Neuronal stem cell (in vitro differentiated cells): ENCODE data around the gene SCEL.

ENCODE experiments used
- DNase-seq: peaks from one replicate; pipeline ENCODE4 v3.0.0-alpha.2; 2013; ENCODE audit warnings: low spot score
- H2AFZ ChIP-seq: one replicate; pipeline ENCODE4 v1.6.1; 2013; ENCODE audit warnings: mild to moderate bottlenecking, low read length, inconsistent platforms
- H2AK5ac ChIP-seq: 2 replicates; pipeline ENCODE4 v1.6.1; 2013; ENCODE audit warnings: low read depth, mild to moderate bottlenecking, inconsistent platforms, low read length, moderate library complexity, mixed read lengths
- H2BK120ac ChIP-seq: 2 replicates; pipeline ENCODE4 v1.6.1; 2013; ENCODE audit warnings: low read depth, mild to moderate bottlenecking, inconsistent platforms, low read length, moderate library complexity, mixed read lengths
- H2BK12ac ChIP-seq: one replicate; pipeline ENCODE4 v1.6.1; 2013; ENCODE audit warnings: low read length, inconsistent platforms
- H2BK15ac ChIP-seq: 2 replicates; pipeline ENCODE4 v1.6.1; 2013; ENCODE audit warnings: mild to moderate bottlenecking, low read length, inconsistent platforms, mixed read lengths
- H2BK5ac ChIP-seq: one replicate; pipeline ENCODE4 v1.6.1; 2013; ENCODE audit warnings: inconsistent platforms, mild to moderate bottlenecking, low read length, moderate library complexity
- H3K14ac ChIP-seq: one replicate; pipeline ENCODE4 v1.6.1; 2013; ENCODE audit warnings: low read length, inconsistent platforms
- H3K18ac ChIP-seq: 2 replicates; pipeline ENCODE4 v1.6.1; 2013; ENCODE audit warnings: low read length, inconsistent platforms
- H3K23ac ChIP-seq: 2 replicates; pipeline ENCODE4 v1.6.1; 2013; ENCODE audit warnings: low read depth, mild to moderate bottlenecking, mixed read lengths, low read length, inconsistent platforms; ENCODE audit not compliant: poor library complexity
- H3K27ac ChIP-seq: replicated peaks from 3 replicates; pipeline ENCODE4 v1.5.1; 2013; ENCODE audit warnings: low read length, inconsistent platforms
- H3K27me3 ChIP-seq, 3 experiments: 2 replicates each; pipeline ENCODE4 v1.6.1; 2013; ENCODE audit warnings: low read length in 3 of 3, mild to moderate bottlenecking in 2 of 3, inconsistent platforms in 1 of 3, low read depth in 1 of 3, mixed read lengths in 1 of 3, moderate library complexity in 1 of 3; ENCODE audit not compliant: control insufficient read depth in 3 of 3, insufficient read depth in 3 of 3
- H3K36me3 ChIP-seq, 2 donors: replicated peaks in 1 of 2; 2 replicates each; pipeline ENCODE4 v1.6.1; 2013; ENCODE audit warnings: low read length in 2 of 2; ENCODE audit not compliant: control insufficient read depth in 2 of 2, insufficient read depth in 2 of 2
- H3K4ac ChIP-seq: 2 replicates; pipeline ENCODE4 v1.6.1; 2013; ENCODE audit warnings: inconsistent platforms, mild to moderate bottlenecking, low read length, moderate library complexity
- H3K4me1 ChIP-seq, 2 donors: 1 replicate in 1 of 2; 2 replicates in 1 of 2; pipeline ENCODE4 v1.6.1; 2013; ENCODE audit warnings: low read length in 2 of 2, low read depth in 1 of 2; ENCODE audit not compliant: control insufficient read depth in 2 of 2, insufficient read depth in 1 of 2
- H3K4me2 ChIP-seq: one replicate; pipeline ENCODE4 v1.6.1; 2013; ENCODE audit warnings: mild to moderate bottlenecking, low read length, inconsistent platforms; ENCODE audit not compliant: insufficient read depth, poor library complexity, severe bottlenecking
- H3K4me3 ChIP-seq, 2 donors: 2 replicates each; pipeline ENCODE4 v1.5.1; 2013; ENCODE audit warnings: low read length in 2 of 2, mild to moderate bottlenecking in 2 of 2, inconsistent platforms in 1 of 2, moderate library complexity in 1 of 2
- H3K79me1 ChIP-seq: one replicate; pipeline ENCODE4 v1.6.1; 2013; ENCODE audit warnings: low read depth, mild to moderate bottlenecking, inconsistent platforms, low read length, moderate library complexity
- H3K9ac ChIP-seq: one replicate; pipeline ENCODE4 v1.6.1; 2013; ENCODE audit warnings: mild to moderate bottlenecking, low read depth, low read length, inconsistent platforms; ENCODE audit not compliant: poor library complexity
- H3K9me3 ChIP-seq, 2 donors: replicated peaks in 1 of 2; 2 replicates each; pipeline versions ENCODE3 to v1.6.1; 2013; ENCODE audit warnings: low read length in 2 of 2, mild to moderate bottlenecking in 2 of 2, inconsistent platforms in 1 of 2, low read depth in 1 of 2, mixed read lengths in 1 of 2, moderate library complexity in 1 of 2; ENCODE audit not compliant: control insufficient read depth in 2 of 2, insufficient read depth in 1 of 2
- H4K8ac ChIP-seq: one replicate; pipeline ENCODE4 v1.6.1; 2013; ENCODE audit warnings: low read depth, mild to moderate bottlenecking, inconsistent platforms, low read length, moderate library complexity
- H4K91ac ChIP-seq: one replicate; pipeline ENCODE4 v1.6.1; 2013; ENCODE audit warnings: low read length, low read depth, mild to moderate bottlenecking, inconsistent platforms; ENCODE audit not compliant: poor library complexity
- WGBS, 2 donors: extraction: QIAGEN DNeasy Blood & Tissue Kit; methylation state at CpG; one replicate each; pipeline ENCODE4 v1.1.7; 2013; ENCODE audit warnings: missing lambda C conversion rate in 2 of 2, mixed read lengths in 1 of 2; ENCODE audit not compliant: insufficient read length in 2 of 2, insufficient replicate concordance in 1 of 2; ENCODE audit errors: extremely low coverage in 2 of 2; 5-methylcytosine and 5-hydroxymethylcytosine counted together

Gene SCEL

DNA sequence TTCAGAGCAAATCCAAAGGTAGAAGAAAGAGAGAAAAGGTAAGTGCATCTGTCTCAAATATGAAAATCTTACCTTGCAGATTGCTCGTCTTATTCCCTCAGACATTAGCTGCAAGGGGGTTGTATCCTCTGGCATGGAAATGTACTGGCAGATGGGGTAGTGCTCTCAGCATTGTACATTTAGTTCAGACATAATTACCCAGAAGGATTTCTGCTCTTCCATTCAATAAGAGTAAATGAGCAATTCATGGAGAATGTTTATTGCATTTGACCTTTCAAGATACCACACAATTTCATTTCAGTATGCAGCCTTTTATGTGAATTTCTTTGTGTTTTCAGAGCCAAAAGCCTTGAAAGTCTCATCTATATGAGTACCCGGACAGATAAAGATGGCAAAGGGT lies 63.8 kb downstream of the SCEL start:
- H3K9me3 ChIP-seq, result no peaks in the 10 kb centered on the region
- H3K4me1 ChIP-seq, result no peaks in the 10 kb centered on the region
- H3K9ac ChIP-seq, result no peak overlapping the region
- H2BK5ac ChIP-seq, result no peak overlapping the region
- H2BK15ac ChIP-seq, result no peak overlapping the region
- H3K4me3 ChIP-seq, result no peak overlapping the region
- DNase-seq, result no peak
- H2BK12ac ChIP-seq, result no peak overlapping the region
- H3K27me3 ChIP-seq, result no peaks in the 10 kb centered on the region
- H3K14ac ChIP-seq, result no peak overlapping the region
- no peak overlapping the region for H3K23ac ChIP-seq
- H3K4me2 ChIP-seq, result no peak overlapping the region
- no peak overlapping the region for H3K4ac ChIP-seq
- no CpG with 5 or more reads among the region's 2 CpGs for WGBS, 2 donors
- no peak overlapping the region for H4K91ac ChIP-seq
- no peak overlapping the region for H3K18ac ChIP-seq
- no peak overlapping the region for H4K8ac ChIP-seq
- no peak overlapping the region for H2AK5ac ChIP-seq
- no peaks in the 10 kb centered on the region for H3K79me1 ChIP-seq
- H2BK120ac ChIP-seq, result no peak overlapping the region
- H3K36me3 ChIP-seq, result no peaks in the 10 kb centered on the region
- no peak overlapping the region for H3K27ac ChIP-seq
- H2AFZ ChIP-seq, result no peak overlapping the region

DNA sequence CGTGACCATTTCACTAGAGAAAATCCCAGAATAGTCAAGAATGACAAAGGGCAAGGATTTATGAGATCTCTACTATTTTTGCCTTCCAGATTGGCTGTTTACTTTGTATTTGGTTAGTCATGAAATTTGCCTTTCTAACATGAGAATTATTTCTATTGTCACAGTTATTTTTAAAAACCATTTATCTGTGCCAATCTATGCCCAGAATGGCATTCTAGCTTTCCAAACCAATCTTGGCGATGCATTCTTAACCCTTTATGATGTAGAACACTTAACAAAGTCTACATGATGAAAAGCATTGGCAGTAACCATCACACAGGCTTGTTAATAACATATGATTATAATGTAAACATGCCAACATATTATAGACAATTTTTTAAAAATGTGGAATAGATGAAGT lies 65.2 kb downstream of the SCEL start:
- H4K8ac ChIP-seq, result no peak overlapping the region
- no peaks in the 10 kb centered on the region for H3K79me1 ChIP-seq
- WGBS, 2 donors, result no CpG with 5 or more reads among the region's 2 CpGs
- no peak overlapping the region for H3K18ac ChIP-seq
- H2BK12ac ChIP-seq, result no peak overlapping the region
- H3K23ac ChIP-seq, result no peak overlapping the region
- no peak for DNase-seq
- H3K27me3 ChIP-seq, result no peaks in the 10 kb centered on the region
- H3K4me1 ChIP-seq, result no peaks in the 10 kb centered on the region
- H3K4me3 ChIP-seq, result no peak overlapping the region
- no peak overlapping the region for H2BK15ac ChIP-seq
- H3K9ac ChIP-seq, result no peak overlapping the region
- H2BK5ac ChIP-seq, result no peak overlapping the region
- H3K36me3 ChIP-seq, result no peaks in the 10 kb centered on the region
- H2BK120ac ChIP-seq, result no peak overlapping the region
- no peak overlapping the region for H3K27ac ChIP-seq
- H3K9me3 ChIP-seq, result no peaks in the 10 kb centered on the region
- H2AFZ ChIP-seq, result no peak overlapping the region
- H3K14ac ChIP-seq, result no peak overlapping the region
- H3K4me2 ChIP-seq, result no peak overlapping the region
- H4K91ac ChIP-seq, result no peak overlapping the region
- H2AK5ac ChIP-seq, result no peak overlapping the region
- no peak overlapping the region for H3K4ac ChIP-seq

DNA sequence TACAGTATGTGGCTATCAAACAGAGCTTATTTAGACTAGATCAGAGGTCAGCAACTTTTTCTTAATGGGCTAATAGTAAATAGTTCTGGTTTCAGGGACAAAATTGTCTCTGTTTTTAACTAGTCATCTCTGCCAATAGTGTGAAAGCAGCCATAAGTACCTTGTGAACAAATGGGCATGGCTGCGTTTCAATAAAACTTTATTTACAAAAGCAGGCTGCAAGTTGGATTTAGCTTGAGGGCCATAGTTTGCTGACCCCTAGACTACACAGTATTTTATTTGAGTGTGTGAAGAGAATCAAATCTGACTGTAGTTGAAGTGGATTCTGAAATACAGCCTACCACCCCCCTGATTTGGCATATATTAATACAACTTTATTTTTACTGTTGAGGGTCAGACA lies 75.6 kb downstream of the SCEL start:
- Histone ChIP-seq H2AFZ (no peak overlapping the region), H3K4me3 (no peak overlapping the region), H3K27ac (no peak overlapping the region), H2BK120ac (no peak overlapping the region), H2BK12ac (no peak overlapping the region), H3K4me1 (no peaks in the 10 kb centered on the region), H4K8ac (no peak overlapping the region), H3K9ac (no peak overlapping the region), H3K79me1 (no peaks in the 10 kb centered on the region), H2AK5ac (no peak overlapping the region), H3K27me3 (no peaks in the 10 kb centered on the region), H2BK5ac (no peak overlapping the region), H2BK15ac (no peak overlapping the region), H3K4ac (no peak overlapping the region), H3K14ac (no peak overlapping the region), H4K91ac (no peak overlapping the region), H3K9me3 (no peaks in the 10 kb centered on the region), H3K18ac (no peak overlapping the region), H3K36me3 (no peaks in the 10 kb centered on the region), H3K23ac (no peak overlapping the region), H3K4me2 (no peak overlapping the region)
- no peak for DNase-seq
- WGBS, 2 donors, result no CpG with 5 or more reads among the region's 1 CpG

DNA sequence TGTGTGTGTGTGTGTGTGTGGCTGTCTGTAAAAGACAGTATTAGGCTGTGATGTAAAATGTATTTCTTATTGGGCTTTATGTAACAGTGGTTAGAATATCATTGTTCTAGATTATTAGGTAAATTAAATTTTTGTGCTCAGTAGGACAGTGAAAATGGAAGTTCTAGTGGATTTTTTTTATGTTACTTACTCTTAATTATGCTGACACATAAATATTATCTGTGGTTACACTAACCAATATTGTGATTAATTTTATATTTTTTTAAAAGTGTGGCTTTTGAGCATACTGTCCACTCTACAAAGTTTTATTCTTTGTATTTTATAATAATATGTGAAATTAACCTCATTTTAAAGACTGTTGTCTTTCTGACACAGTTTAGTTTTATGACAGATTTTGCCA lies 80.5 kb downstream of the SCEL start:
- Histone ChIP-seq H3K4me2 (no peak overlapping the region), H3K23ac (no peak overlapping the region), H4K8ac (no peak overlapping the region), H2BK15ac (no peak overlapping the region), H2AFZ (no peak overlapping the region), H2BK12ac (no peak overlapping the region), H3K4ac (no peak overlapping the region), H3K9ac (no peak overlapping the region), H3K14ac (no peak overlapping the region), H2AK5ac (no peak overlapping the region), H3K18ac (no peak overlapping the region), H3K4me1 (peaks cover 0 to 3% of the 10 kb centered on the region in 2 donors), H3K36me3 (no peaks in the 10 kb centered on the region), H2BK120ac (no peak overlapping the region), H3K4me3 (no peak overlapping the region), H3K79me1 (no peaks in the 10 kb centered on the region), H2BK5ac (no peak overlapping the region), H3K27ac (no peak overlapping the region), H3K9me3 (no peaks in the 10 kb centered on the region), H3K27me3 (no peaks in the 10 kb centered on the region), H4K91ac (no peak overlapping the region)
- DNase-seq, result no peak
